HG03066 (cell line): ENCODE measurements around the gene TMEM181.
"Not testable (repeated sequence)": the region's sequence is repeated elsewhere in the genome, so short reads cannot be mapped to it uniquely, and the experiment has no call there.

ENCODE experiments used
- ATAC-seq: cut with Tn5 transposase; IDR thresholded peaks from one replicate; pipeline ENCODE4 v1.9.1; 2021; ENCODE audit warnings: low read depth; ENCODE audit not compliant: unreplicated experiment

TMEM181 gene

GRCh38 chr6:158559895-158560835 lies at the start of gene TMEM181:
TMEM181 (plus strand) TSS chr6:158560091; CDS start chr6:158560225, 134 bp downstream.
- peak; percentile 81 for ATAC-seq

- ATAC-seq = no peak
Measured at GRCh38 chr6:158512809-158513208, 47.1 kb upstream of the TMEM181 start.

- no peak for ATAC-seq
Measured at GRCh38 chr6:158514176-158514575, 45.7 kb upstream of the TMEM181 start.

- ATAC-seq = no peak
Measured at GRCh38 chr6:158514991-158515390, 44.9 kb upstream of the TMEM181 start.

- no peak for ATAC-seq
Measured at GRCh38 chr6:158516098-158516497, 43.8 kb upstream of the TMEM181 start.

GRCh38 chr6:158517038-158517437 lies 42.9 kb upstream of the TMEM181 start:
- no peak for ATAC-seq

- ATAC-seq = peak; percentile 45
Measured at GRCh38 chr6:158517581-158517980, 42.3 kb upstream of the TMEM181 start.

- peak; percentile 72 for ATAC-seq
Measured at GRCh38 chr6:158518191-158519127, 41.4 kb upstream of the TMEM181 start.

- ATAC-seq = no peak
Measured at GRCh38 chr6:158519300-158519699, 40.6 kb upstream of the TMEM181 start.

- no peak for ATAC-seq
Measured at GRCh38 chr6:158519761-158520160, 40.1 kb upstream of the TMEM181 start.

- not testable (repeated sequence) for ATAC-seq
Measured at GRCh38 chr6:158520975-158521374, 38.9 kb upstream of the TMEM181 start.

GRCh38 chr6:158521759-158522158 lies 38.1 kb upstream of the TMEM181 start:
- ATAC-seq = no peak

- no peak for ATAC-seq
Measured at GRCh38 chr6:158522616-158523015, 37.3 kb upstream of the TMEM181 start.

- ATAC-seq = no peak
Measured at GRCh38 chr6:158524311-158524710, 35.6 kb upstream of the TMEM181 start.

- not testable (repeated sequence) for ATAC-seq
Measured at GRCh38 chr6:158527858-158528257, 32.0 kb upstream of the TMEM181 start.

- ATAC-seq = no peak
Measured at GRCh38 chr6:158528826-158529225, 31.1 kb upstream of the TMEM181 start.

- no peak for ATAC-seq
Measured at GRCh38 chr6:158529629-158530028, 30.3 kb upstream of the TMEM181 start.

- ATAC-seq = no peak
Measured at GRCh38 chr6:158531566-158531965, 28.3 kb upstream of the TMEM181 start.

- ATAC-seq = no peak
Measured at GRCh38 chr6:158531970-158532369, 27.9 kb upstream of the TMEM181 start.

- ATAC-seq = no peak
Measured at GRCh38 chr6:158536084-158536890, 23.6 kb upstream of the TMEM181 start.
